DMS 273 treated with DMSO at 0.1 percent for 48 hours (cell line): ENCODE measurements around the gene DLG2.

ENCODE experiments used
- DNase-seq: peaks from one replicate; lab custom pipeline; 2025; lab: John Stamatoyannopoulos, UW

The DLG2 gene

DNA sequence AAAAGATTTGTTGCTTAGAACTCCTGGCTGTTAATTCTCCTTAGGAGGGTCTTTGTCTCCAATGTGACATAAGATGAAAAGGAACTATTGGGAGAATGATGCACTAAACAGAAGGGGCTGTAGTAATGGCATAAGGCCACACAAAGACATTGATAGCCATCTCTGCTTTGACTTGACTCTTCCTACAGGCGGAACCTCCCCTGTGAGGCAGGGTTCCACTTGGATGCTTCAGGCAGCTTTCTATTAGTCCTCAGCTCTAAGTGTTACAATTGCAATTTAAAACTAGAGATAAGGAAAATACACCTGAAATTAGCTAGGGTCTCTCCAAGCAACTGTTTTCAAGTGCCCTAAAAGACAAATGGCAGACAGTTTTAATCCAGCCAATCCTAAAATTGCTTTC, 1949.4 kb downstream of the DLG2 start:
- DNase-seq = no peak

DNA sequence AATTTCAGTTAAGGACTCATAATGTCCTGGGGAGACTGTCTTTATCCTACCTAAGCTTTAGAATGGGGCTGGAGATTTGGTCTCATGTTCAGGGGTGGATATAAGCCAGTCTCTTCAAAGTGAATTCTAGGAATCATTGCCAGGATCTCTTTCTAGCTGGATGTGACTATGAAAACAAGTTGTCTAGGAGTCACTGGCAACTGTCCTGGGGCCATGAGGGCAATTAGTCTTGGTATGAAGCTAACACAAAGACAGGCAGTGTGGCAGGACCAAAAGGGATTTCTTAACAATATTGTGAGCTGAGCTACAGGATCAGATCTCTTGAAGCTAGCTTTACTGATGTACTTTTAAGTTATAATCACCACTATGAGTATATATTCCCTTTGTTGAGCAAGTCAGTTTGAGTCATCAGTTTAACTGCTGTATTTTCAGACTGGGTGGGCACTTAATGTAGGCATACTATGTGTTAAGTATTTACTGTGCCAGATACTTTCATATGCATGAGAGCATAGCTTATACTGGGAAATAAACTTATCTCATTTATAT, 1951.0 kb downstream of the DLG2 start:
- no peak for DNase-seq

DNA sequence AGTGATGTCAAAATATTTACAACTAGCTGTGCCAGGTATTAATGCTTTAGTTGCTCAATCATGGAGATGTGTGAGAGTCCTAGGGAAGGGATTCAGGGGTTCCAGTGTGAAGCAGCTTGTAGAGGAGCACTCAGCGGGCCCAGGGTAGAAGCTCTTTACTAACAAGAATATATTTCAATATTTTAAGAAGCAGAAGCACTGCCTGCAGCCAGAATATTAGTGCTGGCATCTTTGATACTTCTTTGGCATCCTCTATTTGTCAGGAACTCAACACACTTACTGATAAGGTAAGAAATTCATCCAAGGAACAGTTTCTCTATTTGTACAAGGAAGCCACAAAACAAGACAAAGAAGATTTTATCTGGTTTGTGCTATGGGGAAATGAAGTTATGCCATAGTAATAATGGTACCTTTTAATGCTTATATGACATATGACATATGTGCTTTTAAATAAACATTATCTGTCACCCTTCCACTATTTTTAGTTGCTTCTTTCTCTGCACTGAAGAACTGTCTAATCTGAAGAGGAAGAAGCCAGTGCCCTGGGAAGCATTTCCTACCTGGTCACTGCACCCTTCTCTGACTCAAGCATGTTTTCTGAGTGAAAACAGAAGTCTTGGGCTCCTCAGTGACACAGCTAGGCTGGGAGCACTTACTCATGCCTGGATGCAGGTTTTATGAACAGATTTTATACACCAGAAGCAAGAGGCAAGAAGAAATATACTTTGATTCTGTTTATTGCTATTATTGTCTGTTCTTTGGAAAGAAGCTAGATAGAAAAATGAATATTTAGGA, 1952.8 kb downstream of the DLG2 start:
- DNase-seq = no peak

DNA sequence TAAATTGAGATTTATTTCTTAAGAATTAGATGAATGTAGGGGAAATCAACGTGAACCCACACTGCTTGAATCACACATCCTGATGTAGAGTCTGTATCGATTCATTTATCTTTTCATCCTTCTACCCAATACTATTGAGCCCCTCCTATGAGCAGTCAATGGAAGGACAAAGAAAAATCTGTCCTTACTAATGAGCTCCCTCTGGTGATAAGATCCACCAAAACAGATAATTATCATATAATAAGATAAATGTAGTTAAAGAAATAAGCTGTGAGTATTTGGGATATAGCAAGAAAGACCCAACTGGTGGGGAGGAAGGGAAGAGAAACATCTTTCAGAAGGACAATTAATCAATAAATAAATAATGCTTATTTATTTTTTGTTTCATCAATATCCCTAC, 1955.9 kb downstream of the DLG2 start:
- DNase-seq = no peak

DNA sequence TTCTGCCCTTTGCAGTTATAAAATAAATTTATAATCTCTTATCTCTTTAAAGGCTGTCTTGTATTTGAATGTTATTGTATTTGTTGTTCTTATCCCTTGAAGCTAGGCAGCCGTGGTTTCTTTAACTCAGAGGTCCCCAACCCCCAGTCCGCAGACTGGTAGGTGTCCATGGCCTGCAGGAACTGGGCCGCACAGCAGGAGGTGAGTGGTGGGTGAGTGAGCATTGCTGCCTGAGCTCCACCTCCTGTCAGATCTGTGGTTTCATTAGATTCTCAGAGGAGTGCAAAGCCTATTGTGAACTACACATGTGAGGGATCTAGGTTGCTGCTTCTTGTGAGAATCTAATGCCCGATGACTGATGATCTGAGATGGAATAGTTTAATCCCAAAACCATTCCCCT, 1961.0 kb downstream of the DLG2 start:
- DNase-seq = no peak

DNA sequence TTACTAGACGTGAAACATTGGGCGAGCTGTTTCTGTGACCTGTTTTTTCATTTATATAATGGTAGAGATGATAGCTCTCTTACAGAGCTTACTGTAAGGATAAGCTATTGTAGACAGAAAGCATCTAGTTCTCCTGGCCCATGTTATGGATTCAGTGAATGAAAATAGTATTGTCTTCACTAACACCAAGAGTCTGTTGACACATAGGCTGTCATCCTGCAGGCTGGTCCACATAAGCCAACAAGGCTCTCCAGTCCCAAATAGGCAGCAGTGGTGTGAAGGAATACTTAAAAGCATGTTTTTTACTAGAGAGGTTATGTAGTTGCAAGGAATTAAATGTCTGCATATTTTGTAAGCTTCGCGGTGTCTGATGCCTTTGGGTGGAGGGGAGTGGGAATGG, 1963.2 kb downstream of the DLG2 start:
- DNase-seq = no peak

DNA sequence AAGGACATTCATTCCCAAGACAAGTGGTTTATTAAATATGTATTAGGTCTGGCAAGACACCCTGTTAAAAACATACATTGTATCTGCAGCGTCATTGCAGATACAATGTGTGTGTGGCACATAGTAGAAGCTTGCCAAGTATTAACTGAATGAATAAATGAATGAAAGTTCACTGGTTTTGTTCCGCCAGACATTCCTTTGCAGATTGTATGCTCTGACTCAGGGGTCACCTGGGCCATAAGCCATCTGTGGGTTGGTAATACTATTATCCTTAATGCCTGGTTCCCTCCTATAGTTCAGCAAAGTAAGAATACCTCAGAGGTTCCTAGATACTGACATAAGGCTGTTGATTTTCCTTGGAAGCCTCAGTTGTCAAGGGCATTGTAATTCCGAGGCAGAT, 1963.7 kb downstream of the DLG2 start:
- no peak for DNase-seq

DNA sequence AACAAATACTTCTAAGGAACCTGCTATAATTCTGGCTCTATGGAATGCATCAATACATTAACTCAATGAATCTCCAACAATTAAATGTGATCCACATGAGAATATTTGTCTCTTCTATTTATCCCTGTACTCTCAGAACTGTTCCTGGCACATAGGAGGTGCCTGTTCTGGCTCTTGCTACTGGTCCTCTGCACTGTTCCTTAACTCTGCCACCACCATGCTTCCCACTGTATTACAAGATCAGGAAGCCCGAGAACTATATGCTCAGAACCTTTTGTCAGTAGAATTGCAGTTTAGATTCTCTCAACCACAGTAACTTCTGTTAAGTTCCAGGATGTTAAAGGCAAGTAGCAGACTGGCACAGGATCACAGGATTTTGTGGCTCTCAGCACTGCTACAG, 1964.7 kb downstream of the DLG2 start:
- no peak for DNase-seq

DNA sequence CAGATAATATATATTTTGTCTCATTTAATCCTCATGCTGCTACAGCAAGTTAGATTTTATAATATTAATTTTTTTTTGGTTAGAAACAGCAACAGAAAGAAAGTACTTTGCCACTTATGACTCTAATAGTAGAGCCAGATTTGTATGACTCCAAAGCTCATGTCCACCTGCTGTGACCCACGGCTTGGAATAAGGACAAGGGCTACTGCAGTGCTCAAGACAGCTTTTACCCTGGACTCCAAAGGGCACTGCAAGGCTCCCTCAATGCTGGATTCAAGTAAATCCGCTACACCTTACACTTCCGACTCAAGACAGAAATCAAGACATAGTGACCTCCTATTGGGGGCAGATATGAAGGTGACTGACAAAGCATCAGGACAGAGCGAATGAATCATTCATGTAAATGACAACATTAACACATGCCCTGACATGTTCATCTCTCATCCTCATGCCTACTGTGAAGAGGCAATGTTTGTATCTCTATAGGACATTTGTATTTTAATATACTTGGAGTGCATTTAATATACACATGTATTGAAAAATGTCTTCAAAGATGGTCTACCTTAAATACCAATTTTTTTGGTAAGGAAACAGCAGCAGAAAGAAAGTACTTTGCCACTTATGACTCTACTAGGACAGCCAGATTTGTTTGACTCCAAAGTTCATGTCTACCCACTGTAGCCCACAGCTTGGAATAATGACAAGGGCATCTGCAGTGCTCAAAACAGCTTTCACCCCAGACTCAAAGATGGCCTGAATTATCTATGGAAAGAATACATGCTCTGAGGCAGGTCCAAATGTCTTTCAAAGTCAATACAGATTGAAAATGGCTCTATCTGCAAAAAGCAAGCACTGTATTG, 1965.4 kb downstream of the DLG2 start:
- DNase-seq = no peak

DNA sequence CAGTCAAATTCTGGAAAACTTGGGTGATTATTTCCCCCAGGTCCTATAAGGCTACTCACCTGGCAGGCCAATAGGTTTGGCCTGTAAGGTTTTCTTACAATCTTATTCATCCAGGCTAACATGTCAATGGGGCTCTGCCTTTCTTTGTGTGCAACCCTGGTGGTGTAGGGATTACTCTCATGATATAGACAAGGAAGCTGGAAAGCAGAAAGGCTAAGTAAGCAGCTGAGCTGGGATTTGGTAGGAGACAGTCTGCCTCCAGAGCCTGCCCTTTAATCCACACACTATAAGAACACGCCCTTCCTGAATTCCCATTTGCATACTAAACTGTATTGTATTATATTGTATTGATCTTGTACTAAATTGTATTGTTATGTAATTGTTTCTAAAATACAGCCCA, 1967.7 kb downstream of the DLG2 start:
- no peak for DNase-seq

DNA sequence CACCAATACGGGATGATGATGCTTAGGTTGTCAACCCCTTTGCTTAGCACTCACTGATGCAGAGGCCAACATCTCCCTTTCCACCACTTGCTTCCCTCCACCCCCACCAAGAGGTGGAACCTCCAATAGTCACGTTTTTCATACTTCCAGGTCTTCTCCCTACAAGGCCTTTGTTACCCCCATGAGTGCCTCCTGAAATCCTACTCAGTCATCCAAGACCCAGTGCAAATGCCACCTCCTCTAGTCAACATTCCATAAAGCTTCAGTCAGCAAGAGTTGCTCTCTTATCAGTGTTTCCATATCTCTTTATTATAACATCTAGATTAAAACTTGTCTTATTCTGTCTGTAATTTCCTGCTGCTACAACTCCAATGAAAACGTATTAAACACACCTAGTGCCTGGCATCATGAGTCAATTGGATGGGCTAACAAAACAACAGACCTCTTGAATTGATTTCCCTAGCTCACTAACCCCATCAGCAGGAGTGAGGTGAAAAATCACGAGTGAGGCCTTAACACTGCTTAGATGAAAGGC, 1970.3 kb downstream of the DLG2 start:
- DNase-seq = no peak

DNA sequence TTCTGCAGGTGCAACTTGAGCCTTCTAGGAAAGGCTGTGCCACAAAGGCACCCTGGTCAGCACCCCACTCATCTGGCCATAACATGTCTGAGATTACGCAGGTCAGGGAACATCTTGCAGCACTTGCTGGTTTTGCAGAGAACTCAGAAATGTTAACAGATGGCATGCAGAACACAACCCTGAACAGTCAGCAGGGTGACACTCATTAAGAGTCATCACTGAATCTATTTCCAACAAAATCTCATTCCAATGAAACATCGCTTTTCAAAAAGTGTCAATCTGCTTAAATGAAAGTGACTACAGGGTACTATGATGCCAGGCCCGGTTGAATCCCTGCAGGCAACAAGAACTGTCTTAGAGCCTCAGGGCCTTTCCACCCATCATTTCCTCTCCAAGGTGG, 1971.2 kb downstream of the DLG2 start:
- DNase-seq = no peak

DNA sequence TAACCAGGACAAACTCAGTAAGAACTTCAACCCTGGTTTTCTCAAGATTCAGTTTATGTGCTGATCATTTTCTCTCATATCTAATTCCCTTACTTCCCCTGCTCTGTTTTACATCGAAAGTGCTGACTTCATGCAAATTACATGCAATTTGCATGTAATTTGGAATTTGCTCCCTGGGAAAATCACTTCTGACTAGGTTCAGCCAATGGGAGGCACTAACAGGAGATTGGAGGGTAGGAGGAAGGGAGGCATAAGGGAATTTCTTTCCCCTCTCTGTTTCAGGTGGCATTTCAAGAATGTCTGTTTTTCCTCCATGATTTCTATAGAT, 1977.7 kb downstream of the DLG2 start:
- no peak for DNase-seq

DNA sequence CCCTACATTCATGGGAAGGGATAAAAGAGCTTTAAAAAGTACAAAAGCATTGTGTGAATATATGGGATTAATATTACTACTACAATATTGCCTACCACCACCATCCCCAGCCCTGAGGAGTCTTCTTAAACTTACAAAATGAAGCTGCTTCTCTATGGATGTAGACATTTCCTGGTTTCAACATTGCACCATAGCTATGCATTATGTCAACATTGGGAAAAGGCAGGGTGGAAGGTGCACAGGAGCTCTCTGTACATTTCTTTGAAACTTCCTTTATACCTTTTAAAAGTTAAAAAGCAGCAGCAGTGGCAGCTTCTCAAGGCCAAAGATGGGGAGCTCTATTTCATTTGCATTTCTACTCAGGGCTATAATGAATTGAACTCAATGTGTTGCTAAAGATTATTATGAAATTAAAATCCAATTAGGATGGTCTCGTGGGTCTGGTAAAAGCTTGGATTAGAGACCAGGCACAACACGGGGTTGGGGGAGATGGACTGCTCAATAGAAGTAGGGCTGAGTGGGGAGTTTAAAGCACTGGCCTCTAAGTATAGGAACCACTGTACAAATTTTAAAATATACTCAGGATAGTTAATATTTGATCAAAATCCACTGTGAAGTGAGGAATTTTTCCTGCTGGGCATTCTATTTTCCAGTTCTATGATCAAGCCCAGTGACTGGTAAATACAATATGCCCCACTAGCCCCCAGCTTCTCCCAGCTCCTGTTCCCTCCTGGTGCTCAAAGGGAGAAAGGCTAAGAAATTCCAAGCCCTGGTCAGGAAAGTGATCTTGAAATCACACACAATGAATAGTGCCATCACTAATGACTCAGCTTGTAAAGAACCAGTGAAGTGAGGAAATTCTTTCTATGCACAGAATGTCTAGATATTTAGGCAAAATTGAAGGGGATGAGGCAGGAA, 1978.3 kb downstream of the DLG2 start:
- no peak for DNase-seq

DNA sequence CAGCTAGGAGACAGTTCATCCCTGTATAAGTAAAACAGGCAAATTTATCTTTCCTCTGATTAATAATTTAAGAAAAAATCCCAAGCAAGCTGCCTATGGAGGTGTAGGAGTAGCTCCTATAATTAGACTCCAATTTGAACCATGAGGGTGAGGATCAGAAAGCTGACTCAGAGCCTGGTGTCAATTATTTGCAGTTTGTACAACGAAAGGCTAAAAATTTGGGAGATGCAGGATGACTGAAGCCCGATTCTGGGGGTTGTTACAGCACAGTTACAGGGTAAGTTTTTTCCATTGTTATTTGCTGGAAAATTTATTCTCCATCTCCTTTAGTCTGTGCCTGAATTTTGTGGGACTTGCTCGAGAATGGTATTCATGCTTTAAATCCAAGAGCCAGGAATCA, 1981.6 kb downstream of the DLG2 start:
- DNase-seq = no peak

DNA sequence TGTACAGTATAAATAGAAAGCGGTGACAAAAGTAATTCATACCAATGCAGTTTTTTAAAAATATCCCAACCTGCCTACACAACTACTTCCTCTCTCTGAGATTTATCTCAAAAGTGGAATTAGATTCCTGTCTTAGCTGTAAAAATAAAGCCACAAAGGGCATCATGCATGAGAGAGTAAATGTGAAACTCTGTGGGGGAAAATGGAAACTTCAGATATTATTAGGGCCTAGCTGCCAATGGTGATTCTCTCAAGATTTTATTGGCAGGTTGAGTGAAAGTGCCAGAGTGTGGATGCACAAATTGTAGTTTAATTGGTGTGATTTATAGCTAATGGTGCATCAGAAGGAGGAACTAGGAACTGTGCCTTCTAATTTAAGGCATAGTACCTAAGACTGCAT, 1984.0 kb downstream of the DLG2 start:
- no peak for DNase-seq

DNA sequence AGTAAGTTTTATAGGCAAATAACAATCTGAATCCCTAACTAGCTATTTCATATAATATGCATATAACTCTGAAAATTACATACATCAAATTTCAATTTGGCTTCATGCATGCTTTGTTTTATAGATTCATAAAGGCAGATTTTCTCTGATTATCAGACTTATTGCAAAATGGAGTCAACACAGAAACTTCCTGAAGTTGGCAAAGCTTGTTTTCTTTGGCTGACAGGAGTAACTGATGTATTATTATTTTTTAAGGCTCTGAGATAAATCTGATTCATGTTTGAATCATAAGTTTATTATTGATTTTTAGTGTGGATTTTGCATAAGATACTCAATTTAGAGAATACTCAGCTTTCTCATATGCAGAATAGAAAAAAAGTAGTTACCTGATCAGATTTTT, 1984.6 kb downstream of the DLG2 start:
- no peak for DNase-seq

DNA sequence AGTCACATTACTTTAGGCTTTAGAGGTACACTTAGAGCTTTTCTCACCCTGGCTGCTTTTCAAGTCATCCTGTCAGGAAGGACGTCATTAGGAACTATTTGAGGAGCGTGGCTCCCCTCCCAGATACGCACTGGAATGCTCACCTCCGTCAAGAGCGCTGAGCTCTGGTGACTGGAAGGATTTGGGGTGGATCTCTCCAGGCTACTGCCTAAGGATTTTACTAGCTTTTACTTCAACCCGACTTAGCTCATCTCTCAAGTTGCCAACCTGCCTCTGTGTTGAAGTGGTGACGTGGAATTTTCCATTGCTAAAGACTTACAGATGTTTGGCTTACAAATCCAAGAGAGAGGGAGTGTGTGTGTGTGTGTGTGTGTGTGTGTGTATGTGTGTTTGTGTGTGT, 1985.6 kb downstream of the DLG2 start:
- no peak for DNase-seq

DNA sequence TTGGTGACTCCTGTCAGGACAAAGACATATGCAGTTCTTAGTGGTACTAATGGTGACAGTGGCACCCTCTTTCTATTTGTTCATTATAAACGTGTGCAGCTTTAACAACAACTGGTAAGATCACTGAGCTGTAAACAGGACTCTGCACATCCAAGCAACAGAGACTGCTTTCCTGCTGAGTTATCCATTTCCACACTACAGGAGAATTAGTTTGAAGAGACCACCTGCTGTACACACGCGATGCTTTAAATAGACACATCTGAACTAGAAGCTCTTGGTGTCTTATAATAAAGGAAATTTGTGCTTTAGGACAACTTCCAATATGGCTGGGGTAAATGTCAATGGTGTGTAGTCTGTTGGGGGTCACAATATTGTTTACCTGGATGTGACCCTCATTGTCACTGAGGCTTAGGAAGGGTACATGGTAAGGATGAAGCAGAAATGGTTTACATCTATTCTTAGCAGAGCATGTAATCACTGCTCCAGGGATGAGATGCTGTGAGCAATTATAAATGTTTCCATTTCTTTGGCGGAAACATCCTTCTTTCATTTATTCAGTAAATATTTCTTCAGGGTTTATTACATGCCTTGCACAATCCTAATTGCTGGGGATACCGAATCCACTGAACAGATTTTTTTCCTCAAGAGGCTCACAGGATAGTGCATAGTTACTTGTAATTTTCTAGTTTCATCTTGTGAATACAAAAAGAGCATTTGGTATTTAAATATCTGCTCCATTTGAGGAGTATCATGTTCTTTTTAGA, 1987.0 kb downstream of the DLG2 start:
- no peak for DNase-seq

DNA sequence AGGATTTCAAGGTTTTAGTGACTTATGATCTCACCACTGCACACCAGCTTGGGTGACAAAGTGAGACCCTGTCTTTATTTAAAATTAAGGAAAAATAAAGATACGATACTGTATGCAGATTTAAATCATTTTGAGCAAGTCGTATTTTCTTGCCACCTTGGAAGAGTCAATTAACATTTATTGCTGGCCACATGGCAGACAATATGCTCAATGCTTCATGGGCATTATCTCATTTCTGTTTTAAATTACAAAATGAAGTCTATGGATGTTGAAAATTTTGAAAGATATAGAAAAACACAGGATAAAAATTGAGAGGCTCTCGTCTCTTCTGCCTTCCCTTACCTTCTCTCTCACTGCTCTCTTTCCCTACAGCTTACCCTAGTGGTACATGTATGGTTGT, 1992.0 kb downstream of the DLG2 start:
- DNase-seq = no peak

DNA sequence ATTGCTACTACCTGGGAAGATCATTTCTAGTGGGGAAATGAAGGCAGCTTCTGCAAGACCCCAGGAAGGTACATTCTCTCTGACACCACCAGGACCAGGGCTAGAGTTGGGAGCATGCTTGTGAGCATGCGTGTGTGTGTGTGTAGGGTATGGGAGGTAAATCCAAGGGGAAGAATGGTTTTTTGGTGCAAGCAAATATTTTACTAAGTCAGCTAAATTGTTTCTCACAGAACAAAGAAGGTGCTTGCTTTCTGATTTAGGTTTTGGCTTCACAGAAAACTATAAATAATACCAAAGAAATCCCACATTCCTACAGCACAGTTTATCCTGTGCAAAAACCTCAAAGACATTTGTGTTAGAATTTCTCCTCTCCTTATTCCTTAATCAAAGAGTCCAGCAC, 1996.9 kb downstream of the DLG2 start:
- DNase-seq = no peak
